Neural cell (in vitro differentiated cells): Measurements from ENCODE around the gene RUFY2.

Source experiments
- CTCF ChIP-seq: fragments of 450-650 bp; IDR thresholded peaks from 2 replicates; pipeline ENCODE4 v1.5.1; 2014; ENCODE audit warnings: antibody characterized with exemption, mild to moderate bottlenecking, moderate library complexity; ENCODE audit not compliant: poor library complexity, severe bottlenecking
- EZH2 ChIP-seq: fragments of 200-600, 300-800 bp; shearing (Covaris generic), sonication (generic); IDR thresholded peaks from 2 replicates; pipeline ENCODE4 v1.6.1; 2014; ENCODE audit warnings: antibody characterized with exemption, low read length, borderline replicate concordance, mild to moderate bottlenecking; ENCODE audit not compliant: insufficient read depth, poor library complexity, severe bottlenecking
- MXI1 ChIP-seq: fragments of 450-650 bp; conservative IDR thresholded peaks from 2 replicates; pipeline ENCODE4 v1.6.1; 2014; ENCODE audit warnings: antibody characterized with exemption, mild to moderate bottlenecking; ENCODE audit not compliant: poor library complexity, severe bottlenecking
- POLR2AphosphoS5 ChIP-seq: IDR thresholded peaks from 2 replicates; pipeline ENCODE4 v1.6.1; 2012
- SMC3 ChIP-seq: fragments of 450-650 bp; conservative IDR thresholded peaks from 2 replicates; pipeline ENCODE4 v1.6.1; 2014; ENCODE audit warnings: antibody characterized with exemption, mild to moderate bottlenecking, moderate library complexity; ENCODE audit not compliant: poor library complexity
- TAF1 ChIP-seq: IDR thresholded peaks from 2 replicates; pipeline ENCODE4 v1.6.1; 2012; ENCODE audit warnings: low read depth
- TF ChIP-seq, protein P1 (sequence below): IDR thresholded peaks from 2 replicates; pipeline ENCODE4 v1.6.1; 2012; ENCODE audit warnings: borderline replicate concordance

DNA sequence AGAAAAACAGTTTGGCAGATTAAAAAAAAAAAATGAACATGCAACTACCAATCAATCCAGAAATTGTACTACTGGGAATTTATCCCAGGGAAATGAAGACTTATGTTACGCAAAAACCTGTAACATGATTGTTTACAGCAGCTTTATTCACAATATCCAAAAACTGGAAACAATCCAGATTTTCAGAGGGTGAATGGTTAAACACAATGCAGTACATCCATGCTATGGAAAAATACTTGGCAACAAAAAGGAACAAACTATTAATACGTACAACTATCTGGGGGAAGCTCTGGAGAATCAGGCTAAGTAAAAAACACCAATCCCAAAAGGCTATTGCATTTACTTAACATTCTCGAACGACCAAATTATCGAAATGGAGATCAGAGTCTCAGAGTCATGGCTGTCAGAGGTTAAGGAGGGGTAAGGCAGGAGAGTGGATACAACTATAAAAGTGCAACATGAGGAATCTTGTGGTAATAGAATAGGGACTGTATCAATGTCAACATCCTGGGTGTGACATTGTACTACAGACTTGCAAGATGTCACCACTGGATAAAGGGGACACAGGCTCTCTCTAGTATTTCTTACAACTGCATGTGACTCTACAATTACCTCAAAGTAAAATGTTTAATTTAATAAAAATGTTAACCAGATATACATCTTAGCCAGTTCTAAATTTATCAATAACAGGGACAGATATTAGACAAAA, 21.5 kb upstream of the RUFY2 start:
- TF ChIP-seq MXI1 (no peak), POLR2AphosphoS5 (no peak), TAF1 (no peak), EZH2 (no peak), SMC3 (no peak), CTCF (no peak)
- TF ChIP-seq, protein P1, sequence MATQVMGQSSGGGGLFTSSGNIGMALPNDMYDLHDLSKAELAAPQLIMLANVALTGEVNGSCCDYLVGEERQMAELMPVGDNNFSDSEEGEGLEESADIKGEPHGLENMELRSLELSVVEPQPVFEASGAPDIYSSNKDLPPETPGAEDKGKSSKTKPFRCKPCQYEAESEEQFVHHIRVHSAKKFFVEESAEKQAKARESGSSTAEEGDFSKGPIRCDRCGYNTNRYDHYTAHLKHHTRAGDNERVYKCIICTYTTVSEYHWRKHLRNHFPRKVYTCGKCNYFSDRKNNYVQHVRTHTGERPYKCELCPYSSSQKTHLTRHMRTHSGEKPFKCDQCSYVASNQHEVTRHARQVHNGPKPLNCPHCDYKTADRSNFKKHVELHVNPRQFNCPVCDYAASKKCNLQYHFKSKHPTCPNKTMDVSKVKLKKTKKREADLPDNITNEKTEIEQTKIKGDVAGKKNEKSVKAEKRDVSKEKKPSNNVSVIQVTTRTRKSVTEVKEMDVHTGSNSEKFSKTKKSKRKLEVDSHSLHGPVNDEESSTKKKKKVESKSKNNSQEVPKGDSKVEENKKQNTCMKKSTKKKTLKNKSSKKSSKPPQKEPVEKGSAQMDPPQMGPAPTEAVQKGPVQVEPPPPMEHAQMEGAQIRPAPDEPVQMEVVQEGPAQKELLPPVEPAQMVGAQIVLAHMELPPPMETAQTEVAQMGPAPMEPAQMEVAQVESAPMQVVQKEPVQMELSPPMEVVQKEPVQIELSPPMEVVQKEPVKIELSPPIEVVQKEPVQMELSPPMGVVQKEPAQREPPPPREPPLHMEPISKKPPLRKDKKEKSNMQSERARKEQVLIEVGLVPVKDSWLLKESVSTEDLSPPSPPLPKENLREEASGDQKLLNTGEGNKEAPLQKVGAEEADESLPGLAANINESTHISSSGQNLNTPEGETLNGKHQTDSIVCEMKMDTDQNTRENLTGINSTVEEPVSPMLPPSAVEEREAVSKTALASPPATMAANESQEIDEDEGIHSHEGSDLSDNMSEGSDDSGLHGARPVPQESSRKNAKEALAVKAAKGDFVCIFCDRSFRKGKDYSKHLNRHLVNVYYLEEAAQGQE, result no peak
